Measurements from ENCODE around the gene KCTD14.
"Not testable (repeated sequence)": the region's sequence is repeated elsewhere in the genome, so short reads cannot be mapped to it uniquely, and the experiment has no call there.

Gene KCTD14

GRCh38 chr11:78020246-78020645, 2.8 kb downstream of the KCTD14 start:
- DNase-seq, result no peak

DNA sequence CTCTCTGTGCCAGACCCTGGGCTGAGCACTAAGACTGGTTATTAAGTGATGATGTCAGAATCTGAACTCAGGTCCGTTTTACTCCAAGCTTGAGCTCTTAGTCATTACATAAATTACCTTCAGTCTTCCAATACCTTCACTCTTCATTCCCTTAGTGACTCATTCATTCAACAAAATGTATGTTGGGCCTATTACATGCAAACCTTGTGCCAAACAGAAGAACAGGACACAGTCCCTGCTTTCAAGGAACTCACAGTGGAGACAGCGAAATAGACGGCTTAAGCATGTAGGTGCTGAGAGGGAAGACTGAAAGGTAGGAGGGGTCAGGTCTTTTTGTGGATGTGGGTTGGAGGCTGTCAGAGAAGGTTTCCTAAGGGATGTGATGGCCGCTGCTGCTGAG, 3.3 kb downstream of the KCTD14 start:
- DNase-seq, result no peak

GRCh38 chr11:78015878-78016277, 7.2 kb downstream of the KCTD14 start:
- no peak for DNase-seq

- DNase-seq, result not testable (repeated sequence)
Measured at GRCh38 chr11:78014937-78015520, 8.0 kb downstream of the KCTD14 start.

DNA sequence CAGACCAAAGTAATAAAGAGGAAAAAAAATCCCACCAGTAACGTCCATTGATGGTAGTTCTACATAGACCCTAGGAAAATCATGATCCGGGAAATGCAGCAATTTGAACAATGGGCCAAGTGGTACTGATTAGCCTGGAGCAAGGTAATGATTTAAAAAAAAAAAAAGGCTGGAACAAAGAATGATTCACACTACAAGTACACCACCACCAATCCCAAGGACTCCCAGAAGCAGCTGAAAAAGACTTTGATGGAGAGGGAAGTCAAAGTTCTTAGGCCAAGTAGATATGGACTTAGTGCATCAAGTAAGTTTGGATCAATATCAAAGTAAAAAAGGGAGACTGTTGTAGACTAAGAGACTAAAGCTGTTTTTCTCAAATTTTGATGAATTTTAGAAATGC, 11.8 kb downstream of the KCTD14 start:
- DNase-seq, result no peak

GRCh38 chr11:78010755-78011154, 12.3 kb downstream of the KCTD14 start:
- no peak for DNase-seq

DNA sequence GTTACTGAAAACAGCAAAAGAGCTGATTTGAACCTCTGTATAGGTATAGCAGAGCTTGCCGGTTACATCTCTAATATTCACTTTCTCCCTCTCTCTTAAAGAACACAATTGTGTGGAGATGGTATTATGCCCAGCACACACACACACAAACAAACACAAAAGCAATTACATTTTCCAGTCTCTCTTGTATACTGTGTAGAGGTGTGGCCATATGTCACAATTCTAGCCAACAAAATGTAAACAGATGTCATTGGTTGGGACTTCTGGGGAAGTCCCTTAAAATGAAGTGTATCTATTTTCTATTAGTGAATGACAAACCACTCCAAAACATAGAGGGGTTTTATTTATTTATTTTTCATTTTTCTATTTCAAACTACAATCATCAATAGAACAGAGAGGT, 12.8 kb downstream of the KCTD14 start:
- DNase-seq, result no peak

DNA sequence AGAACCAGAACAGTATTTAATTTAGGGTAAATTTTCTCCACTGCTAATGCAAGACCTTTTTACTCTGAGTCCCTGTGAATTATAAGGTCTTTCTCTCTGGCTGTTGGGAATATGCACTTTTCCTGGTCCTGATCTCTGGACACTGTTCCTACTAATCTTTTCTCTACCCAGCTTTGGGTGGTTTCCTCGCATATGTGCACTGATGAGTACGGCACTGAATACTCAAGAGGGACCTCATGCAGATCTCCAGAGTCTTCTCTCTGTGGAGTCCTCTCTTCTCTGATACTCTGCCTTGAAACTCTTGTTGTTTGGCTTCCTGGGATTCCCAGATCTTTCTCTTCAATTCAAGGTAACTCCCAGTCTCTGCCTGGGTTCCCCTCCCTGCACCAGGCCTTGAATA, 14.0 kb downstream of the KCTD14 start:
- DNase-seq, result no peak

GRCh38 chr11:78000193-78000592, 22.9 kb downstream of the KCTD14 start:
- no peak for DNase-seq

DNA sequence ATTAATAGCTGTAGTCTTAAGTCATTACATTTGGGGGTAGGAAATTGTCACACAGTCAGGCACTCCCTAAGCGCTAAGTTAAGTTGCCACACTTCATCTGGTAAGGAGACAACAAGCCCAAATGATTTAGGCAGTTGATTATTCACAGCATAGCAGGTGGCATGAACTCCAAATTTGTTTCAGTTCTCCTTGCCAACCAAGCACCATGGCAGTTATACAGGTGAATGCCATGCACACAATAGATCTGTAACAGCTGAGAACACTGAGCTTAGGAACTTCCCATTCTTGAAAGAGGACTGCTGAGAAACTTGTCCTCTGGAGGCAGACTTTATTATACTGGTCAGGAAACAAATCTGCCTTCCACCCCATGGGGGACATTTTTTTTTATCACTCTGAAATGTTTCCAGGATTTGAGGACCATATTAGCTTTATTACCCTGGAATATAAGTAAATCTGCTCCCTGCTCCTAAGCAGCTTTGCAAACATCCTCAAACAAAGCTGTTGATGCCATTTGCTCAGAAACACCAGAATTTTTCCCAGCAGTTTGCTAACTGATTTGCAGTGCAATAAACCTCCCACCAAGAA, 23.5 kb downstream of the KCTD14 start:
- DNase-seq, result no peak

- peak; percentile 45 for DNase-seq
Measured at GRCh38 chr11:77994434-77995362, 28.4 kb downstream of the KCTD14 start, which contains the start of gene INTS4. INTS4 (minus strand) TSS chr11:77994668; CDS start chr11:77994643, 25 bp downstream.

DNA sequence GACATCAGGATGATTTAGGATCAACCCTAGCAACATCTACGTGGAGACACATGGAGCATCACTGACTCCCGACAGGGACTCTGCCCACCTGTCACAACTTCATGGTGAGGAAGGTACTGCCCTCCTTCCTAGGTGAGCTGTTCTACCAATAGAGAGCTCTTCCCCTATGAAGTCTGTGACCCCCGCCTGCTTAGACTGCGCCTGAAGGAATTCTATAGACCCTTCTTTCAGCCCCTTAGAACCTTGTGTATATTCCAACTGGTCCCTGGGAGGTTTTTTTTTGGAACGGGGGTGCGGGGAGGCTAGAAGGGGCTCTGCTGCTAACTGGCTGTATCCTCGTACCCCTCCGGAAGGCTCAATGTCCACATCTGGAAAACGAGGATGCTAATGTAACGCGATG, 29.2 kb downstream of the KCTD14 start:
- DNase-seq, result no peak

DNA sequence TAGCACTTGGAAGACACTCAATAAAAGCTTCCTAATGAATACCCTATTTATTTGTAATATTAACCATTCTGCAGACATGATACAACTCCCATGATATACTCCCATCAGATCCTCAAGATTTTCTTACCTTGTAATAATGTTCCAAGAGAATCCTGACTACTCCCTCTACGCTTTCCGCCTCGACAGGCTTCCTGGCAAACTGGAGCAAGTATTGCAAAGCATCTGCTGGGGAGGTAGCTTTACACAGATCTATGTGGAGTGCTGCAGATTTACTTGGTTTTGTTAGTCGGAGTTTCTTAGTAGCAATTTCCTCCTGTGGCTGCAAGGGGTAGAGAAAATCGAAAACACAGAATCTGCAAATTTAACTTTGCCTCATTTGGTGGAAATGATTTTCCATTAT, 32.1 kb downstream of the KCTD14 start:
- DNase-seq, result no peak

DNA sequence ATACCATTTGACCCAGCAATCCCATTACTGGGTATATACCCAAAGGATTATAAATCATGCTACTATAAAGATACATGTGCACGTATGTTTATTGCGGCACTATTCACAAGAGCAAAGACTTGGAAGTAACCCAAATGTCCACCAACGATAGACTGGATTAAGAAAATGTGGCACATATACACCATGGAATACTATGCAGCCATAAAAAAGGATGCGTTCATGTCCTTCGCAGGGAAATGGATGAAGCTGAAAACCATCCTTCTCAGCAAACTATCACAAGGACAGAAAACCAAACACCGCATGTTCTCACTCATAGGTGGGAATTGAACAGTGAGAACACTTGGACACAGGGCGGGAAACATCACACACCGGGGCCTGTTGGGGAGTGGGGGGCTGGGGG, 36.6 kb downstream of the KCTD14 start:
- not testable (repeated sequence) for DNase-seq

- DNase-seq, result no peak
Measured at GRCh38 chr11:77981346-77981947, 41.6 kb downstream of the KCTD14 start.

GRCh38 chr11:77968337-77968736, 54.7 kb downstream of the KCTD14 start:
- no peak for DNase-seq

DNA sequence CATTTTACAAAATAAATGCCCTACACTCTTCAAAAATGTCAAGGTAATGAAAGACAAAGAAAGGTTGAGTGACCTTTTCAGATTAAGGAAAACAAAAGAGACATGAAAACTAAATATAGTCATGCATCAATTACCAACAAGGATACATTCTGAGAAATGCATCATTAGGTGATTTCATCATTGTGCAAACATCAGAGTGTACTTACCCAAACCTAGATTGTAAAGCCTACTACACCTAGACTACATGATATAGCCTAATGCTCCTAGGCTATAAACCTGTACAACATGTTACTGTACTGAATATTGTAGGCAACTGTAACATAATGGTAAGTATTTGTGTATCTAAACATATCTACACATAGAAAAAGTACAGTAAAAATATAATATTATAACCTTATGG, 55.3 kb downstream of the KCTD14 start:
- DNase-seq, result no peak

DNA sequence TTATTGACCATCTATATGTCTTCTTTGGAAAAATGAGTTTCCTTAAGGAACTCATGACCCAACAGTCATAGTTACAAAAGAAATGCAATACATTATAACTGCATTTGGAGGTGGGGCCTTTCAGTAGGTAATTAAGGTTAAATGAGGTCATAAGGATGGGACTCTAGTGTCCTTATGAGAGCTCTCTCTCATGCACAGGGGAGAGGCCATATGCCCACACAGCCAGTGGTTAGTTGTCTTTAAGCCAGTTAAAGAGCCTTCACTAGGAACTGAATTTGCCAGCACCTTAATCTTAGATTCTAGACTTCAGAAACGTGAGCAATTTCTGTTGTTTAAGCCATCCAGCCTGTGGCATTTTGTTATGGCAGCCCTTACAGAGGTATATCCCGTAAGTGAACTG, 56.0 kb downstream of the KCTD14 start:
- no peak for DNase-seq

- no peak for DNase-seq
Measured at GRCh38 chr11:77966338-77966737, 56.7 kb downstream of the KCTD14 start.
